ENCODE measurements around the gene PVRIG. TPM values are rescaled to one million over a fixed set of nuclear protein-coding genes. Genes with fewer than 3 reads are reported as not detected.
"Not testable (repeated sequence)": the region's sequence is repeated elsewhere in the genome, so short reads cannot be mapped to it uniquely, and the experiment has no call there.

PVRIG gene
- total and polyA plus RNA-seq, 12 donors: 0.21 to 1.8 (median 0.49) TPM; not detected in 2

- TF ChIP-seq POLR2A (IDR thresholded peaks at IDR 0.05) (no peak), CTCF (IDR thresholded peaks at IDR 0.05) (no peak)
- WGBS, 4 donors: 82 to 92% (median 86%) methylated on average over 13 to 14 of the region's 14 CpGs
Measured at GRCh38 chr7:100221767-100222444, 2.2 kb downstream of the PVRIG start.

GRCh38 chr7:100222445-100223132, 2.8 kb downstream of the PVRIG start:
- no peaks in the 10 kb centered on the region for H3K36me3 ChIP-seq (replicated peaks in 1 of 2)
- no peaks in the 10 kb centered on the region for H3K9me3 ChIP-seq (replicated peaks in 1 of 3)
- no peak for DNase-seq
- 90 to 100% (median 95%) methylated on average over 6 to 13 of the region's 13 CpGs for WGBS, 4 donors
- H3K27me3 ChIP-seq: no peaks in the 10 kb centered on the region
- H3K27ac ChIP-seq: no peak overlapping the region
- H3K4me3 ChIP-seq: no peak overlapping the region
- intact Hi-C loops (cut with DNase I): no loop called here
- TF ChIP-seq POLR2A (IDR thresholded peaks at IDR 0.05) (no peak), CTCF (IDR thresholded peaks at IDR 0.05) (no peak)
- H3K4me1 ChIP-seq (replicated peaks in 1 of 2): peaks cover 0 to under 1% of the 10 kb centered on the region in 2 donors

More at GRCh38 chr7:100221767-100222444, 2.2 kb downstream of the PVRIG start:
- DNase-seq: no peak
- no peak overlapping the region for H3K4me3 ChIP-seq
- H3K27me3 ChIP-seq: no peaks in the 10 kb centered on the region
- H3K27ac ChIP-seq: no peak overlapping the region
- H3K9me3 ChIP-seq (replicated peaks in 1 of 3): no peaks in the 10 kb centered on the region
- peaks cover 0 to 4% of the 10 kb centered on the region in 2 donors for H3K4me1 ChIP-seq (replicated peaks in 1 of 2)
- H3K36me3 ChIP-seq (replicated peaks in 1 of 2): no peaks in the 10 kb centered on the region
- intact Hi-C loops (cut with DNase I): no loop called here

DNA sequence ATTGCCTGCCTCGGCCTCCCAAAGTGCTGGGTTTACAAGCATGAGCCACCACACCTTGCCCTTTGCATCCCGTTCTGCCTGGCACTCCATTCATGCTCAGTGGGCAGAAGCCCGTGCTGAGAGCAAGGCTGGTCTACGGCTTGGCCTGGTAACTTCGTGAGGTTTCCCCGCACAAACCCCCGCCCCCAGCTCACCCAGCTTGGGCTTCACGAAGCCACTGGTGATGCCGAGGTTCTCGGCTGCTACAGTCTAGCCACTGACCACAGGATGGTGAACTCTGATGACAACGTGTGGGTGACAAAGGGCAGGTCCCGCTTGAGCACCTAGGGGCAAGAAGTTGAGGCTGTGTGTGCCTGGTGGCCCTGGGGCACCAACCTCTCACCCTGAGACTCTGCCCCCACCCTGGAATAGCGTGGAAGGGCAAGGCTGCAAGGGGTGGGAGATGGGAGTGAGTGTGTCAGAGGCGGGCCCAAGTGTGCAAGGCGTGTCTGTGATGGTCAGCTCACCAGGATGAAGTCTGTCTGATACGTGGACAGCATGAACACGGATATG, 3.7 kb downstream of the PVRIG start:
- H3K27ac ChIP-seq; intact Hi-C loops (cut with DNase I); H3K4me3 ChIP-seq; H3K36me3 ChIP-seq (replicated peaks in 1 of 2); DNase-seq; H3K27me3 ChIP-seq; H3K9me3 ChIP-seq (replicated peaks in 1 of 3); H3K4me1 ChIP-seq (replicated peaks in 1 of 2): not testable (repeated sequence)
- WGBS, 4 donors: 87 to 96% (median 94%) methylated on average over 13 to 17 of the region's 17 CpGs

DNA sequence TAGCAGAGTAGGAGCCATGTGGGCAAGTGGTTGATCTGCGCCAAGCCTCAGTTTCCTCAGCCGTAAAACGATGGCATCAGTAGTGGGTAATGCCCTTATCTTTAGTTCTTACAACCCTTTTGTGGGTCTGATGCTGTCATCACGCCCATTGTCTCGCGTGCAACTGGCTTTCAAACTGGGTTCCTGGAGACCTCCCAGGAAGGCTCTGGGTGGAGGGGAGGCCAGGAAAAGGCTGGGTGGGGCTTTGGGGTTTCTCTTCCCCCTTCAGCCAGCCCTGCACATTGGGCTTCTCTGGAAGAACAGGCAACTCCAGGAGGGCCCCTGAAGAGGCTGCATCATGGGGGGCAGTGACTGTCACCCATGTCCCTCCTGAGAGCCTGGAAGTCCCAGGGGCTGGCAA, 5.1 kb downstream of the PVRIG start:
- H3K4me3 ChIP-seq; H3K27me3 ChIP-seq; H3K9me3 ChIP-seq (replicated peaks in 1 of 3); DNase-seq; H3K36me3 ChIP-seq (replicated peaks in 1 of 2); intact Hi-C loops (cut with DNase I); H3K4me1 ChIP-seq (replicated peaks in 1 of 2); H3K27ac ChIP-seq: not testable (repeated sequence)
- WGBS, 4 donors: 91 to 95% (median 94%) methylated on average over 3 to 6 of the region's 6 CpGs

GRCh38 chr7:100234660-100235317, 15.0 kb downstream of the PVRIG start:
- H3K27me3 ChIP-seq; intact Hi-C loops (cut with DNase I); H3K4me3 ChIP-seq; H3K9me3 ChIP-seq (replicated peaks in 1 of 3); DNase-seq; H3K4me1 ChIP-seq (replicated peaks in 1 of 2); H3K27ac ChIP-seq; H3K36me3 ChIP-seq (replicated peaks in 1 of 2): not testable (repeated sequence)
- 85 to 88% (median 86%) methylated on average over 8 of the region's 8 CpGs for WGBS, 4 donors

- DNase-seq; H3K4me3 ChIP-seq; H3K9me3 ChIP-seq (replicated peaks in 1 of 3); H3K27me3 ChIP-seq; H3K36me3 ChIP-seq (replicated peaks in 1 of 2); intact Hi-C loops (cut with DNase I): not testable (repeated sequence)
- Histone ChIP-seq H3K4me1 (replicated peaks in 1 of 2) (peaks cover 0 to 20% of the 10 kb centered on the region in 2 donors), H3K27ac (peak overlapping the region in 3 of 5 donors; percentile 47 to 63 (median 62))
- 82 to 92% (median 87%) methylated on average over 6 to 7 of the region's 7 CpGs for WGBS, 4 donors
Measured at GRCh38 chr7:100239975-100240374, 20.2 kb downstream of the PVRIG start.

- WGBS, 4 donors: 30 to 56% (median 51%) methylated on average over 4 to 12 of the region's 12 CpGs
- Histone ChIP-seq H3K27ac (peak overlapping the region in 2 of 5 donors; percentile 55 to 57), H3K4me1 (replicated peaks in 1 of 2) (peaks cover 0 to 16% of the 10 kb centered on the region in 2 donors)
- DNase-seq: peak; percentile 49 to 93 (median 82)
- H3K27me3 ChIP-seq; H3K4me3 ChIP-seq; H3K9me3 ChIP-seq (replicated peaks in 1 of 3); intact Hi-C loops (cut with DNase I); H3K36me3 ChIP-seq (replicated peaks in 1 of 2): not testable (repeated sequence)
Measured at GRCh38 chr7:100243385-100243784, 23.6 kb downstream of the PVRIG start.

GRCh38 chr7:100244988-100245605, 25.3 kb downstream of the PVRIG start:
- DNase-seq; H3K36me3 ChIP-seq (replicated peaks in 1 of 2); intact Hi-C loops (cut with DNase I); H3K27me3 ChIP-seq; H3K4me3 ChIP-seq; H3K9me3 ChIP-seq (replicated peaks in 1 of 3): not testable (repeated sequence)
- WGBS, 4 donors: 62 to 82% (median 71%) methylated on average over 5 to 9 of the region's 9 CpGs
- peaks cover 0 to 16% of the 10 kb centered on the region in 2 donors for H3K4me1 ChIP-seq (replicated peaks in 1 of 2)
- peak overlapping the region in 1 of 5 donors; percentile 40 for H3K27ac ChIP-seq
